ENCODE data around the gene CLIP4. TPM values are rescaled to one million over a fixed set of nuclear protein-coding genes. Genes with fewer than 3 reads are reported as not detected.
"Not testable (repeated sequence)": the region's sequence is repeated elsewhere in the genome, so short reads cannot be mapped to it uniquely, and the experiment has no call there.

CLIP4 gene
- total RNA-seq, 1 experiment from 2014 or later = 0.39 TPM

DNA sequence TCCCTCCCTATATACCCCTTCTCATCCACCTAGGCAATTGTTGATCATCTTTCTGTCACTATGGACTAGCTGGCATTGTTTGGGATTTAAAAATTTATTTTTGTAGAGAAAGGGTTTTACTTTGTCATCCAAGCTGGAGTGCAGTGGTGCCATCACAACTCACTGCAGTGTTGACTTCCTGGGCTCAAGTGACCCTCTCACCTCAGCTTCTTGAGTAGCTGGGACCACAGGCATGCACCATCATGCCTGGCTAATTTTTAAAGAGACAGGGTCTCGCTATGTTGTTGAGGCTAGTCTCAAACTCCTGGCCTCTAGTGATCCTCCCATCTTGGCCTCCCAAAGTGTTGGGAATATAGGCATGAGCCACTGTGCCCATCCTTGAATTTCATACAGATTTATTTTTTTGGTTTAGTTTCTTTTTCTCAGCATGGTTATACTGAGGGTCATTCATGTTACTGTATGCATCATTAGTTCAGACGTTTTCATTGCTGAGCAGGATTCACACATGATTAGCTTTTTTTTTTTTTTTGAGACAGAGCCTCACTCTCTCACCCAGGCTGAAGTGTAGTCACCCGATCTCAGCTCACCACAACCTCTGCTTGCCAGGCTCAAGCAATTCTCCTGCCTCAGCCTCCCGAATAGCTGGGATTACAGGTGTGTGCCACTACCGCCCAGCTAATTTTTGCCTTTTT lies 32.3 kb upstream of the CLIP4 start:
- ChIA-PET CTCF (no interaction called here), POLR2A (no interaction called here)

DNA sequence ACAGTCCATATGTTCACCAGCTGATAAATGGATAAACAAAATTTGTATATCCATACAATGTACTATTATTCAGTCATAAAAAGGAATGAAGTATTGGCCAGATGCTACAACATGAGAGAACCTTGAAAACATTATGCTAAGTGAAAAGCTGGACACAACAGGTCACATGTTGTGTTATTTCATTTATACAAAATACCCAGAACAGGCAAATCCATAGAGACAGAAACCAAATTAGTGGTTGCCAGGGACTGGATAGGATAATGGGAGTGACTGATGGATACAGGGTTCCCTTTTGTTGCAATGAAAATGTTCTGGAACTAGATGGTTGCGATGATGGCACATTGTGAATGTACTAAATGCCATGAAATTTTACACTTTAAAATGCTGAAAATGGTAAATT lies 30.7 kb upstream of the CLIP4 start:
- ChIA-PET POLR2A (no interaction called here), CTCF (no interaction called here)

More for the DNA sequence above, 32.3 kb upstream of the CLIP4 start:
- peaks cover 12% of the 10 kb centered on the region; the same call in 1 of the 2 replicates for H3K36me3 Mint-ChIP-seq
- H3K4me1 Mint-ChIP-seq = no peaks in the 10 kb centered on the region
- no peaks in the 10 kb centered on the region for H3K27me3 Mint-ChIP-seq (ENCODE audit: low read depth)
- no peak for TF ChIP-seq TEAD4 (CRISPR knock-in tag; IDR thresholded peaks at IDR 0.05)
- TF ChIP-seq, protein P1, sequence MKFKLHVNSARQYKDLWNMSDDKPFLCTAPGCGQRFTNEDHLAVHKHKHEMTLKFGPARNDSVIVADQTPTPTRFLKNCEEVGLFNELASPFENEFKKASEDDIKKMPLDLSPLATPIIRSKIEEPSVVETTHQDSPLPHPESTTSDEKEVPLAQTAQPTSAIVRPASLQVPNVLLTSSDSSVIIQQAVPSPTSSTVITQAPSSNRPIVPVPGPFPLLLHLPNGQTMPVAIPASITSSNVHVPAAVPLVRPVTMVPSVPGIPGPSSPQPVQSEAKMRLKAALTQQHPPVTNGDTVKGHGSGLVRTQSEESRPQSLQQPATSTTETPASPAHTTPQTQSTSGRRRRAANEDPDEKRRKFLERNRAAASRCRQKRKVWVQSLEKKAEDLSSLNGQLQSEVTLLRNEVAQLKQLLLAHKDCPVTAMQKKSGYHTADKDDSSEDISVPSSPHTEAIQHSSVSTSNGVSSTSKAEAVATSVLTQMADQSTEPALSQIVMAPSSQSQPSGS (CRISPR knock-in tag; IDR thresholded peaks at IDR 0.05; ENCODE audit: borderline replicate concordance, low read depth) = no peak
- TF ChIP-seq, protein P2, sequence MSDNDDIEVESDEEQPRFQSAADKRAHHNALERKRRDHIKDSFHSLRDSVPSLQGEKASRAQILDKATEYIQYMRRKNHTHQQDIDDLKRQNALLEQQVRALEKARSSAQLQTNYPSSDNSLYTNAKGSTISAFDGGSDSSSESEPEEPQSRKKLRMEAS (CRISPR knock-in tag; IDR thresholded peaks at IDR 0.05) = no peak
- no peak overlapping the region for H3K4me3 Mint-ChIP-seq
- DNase-seq (ENCODE audit: low spot score) (no peak), ATAC-seq (no peak)
- H3K27ac Mint-ChIP-seq = no peak overlapping the region
- peaks cover 22% of the 10 kb centered on the region for H3K9me3 Mint-ChIP-seq

DNA sequence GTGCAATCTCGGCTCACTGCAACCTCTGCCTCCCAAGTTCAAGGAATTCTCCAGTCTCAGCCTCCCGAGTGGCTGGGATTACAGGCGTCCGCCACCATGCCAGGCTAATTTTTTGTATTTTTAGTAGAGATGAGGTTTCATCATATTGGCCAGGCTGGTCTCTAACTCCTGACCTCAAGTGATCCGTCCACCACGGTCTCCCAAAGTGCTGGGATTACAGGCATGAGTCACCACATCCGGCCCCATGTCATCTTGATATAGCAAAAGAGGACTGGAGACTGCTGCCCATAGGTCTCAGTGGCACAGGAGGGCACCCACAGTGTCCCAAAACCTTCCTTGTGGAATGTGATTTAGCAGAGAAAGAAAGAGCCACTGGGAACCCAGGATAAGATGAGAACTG lies 24.9 kb upstream of the CLIP4 start:
- DNase-seq (ENCODE audit: low spot score); H3K9me3 Mint-ChIP-seq; ATAC-seq; POLR2A ChIA-PET; H3K27ac Mint-ChIP-seq; H3K4me3 Mint-ChIP-seq; CTCF ChIA-PET; H3K36me3 Mint-ChIP-seq; H3K4me1 Mint-ChIP-seq; H3K27me3 Mint-ChIP-seq (ENCODE audit: low read depth): not testable (repeated sequence)

More for the DNA sequence above, 30.7 kb upstream of the CLIP4 start:
- TF ChIP-seq, protein P3, sequence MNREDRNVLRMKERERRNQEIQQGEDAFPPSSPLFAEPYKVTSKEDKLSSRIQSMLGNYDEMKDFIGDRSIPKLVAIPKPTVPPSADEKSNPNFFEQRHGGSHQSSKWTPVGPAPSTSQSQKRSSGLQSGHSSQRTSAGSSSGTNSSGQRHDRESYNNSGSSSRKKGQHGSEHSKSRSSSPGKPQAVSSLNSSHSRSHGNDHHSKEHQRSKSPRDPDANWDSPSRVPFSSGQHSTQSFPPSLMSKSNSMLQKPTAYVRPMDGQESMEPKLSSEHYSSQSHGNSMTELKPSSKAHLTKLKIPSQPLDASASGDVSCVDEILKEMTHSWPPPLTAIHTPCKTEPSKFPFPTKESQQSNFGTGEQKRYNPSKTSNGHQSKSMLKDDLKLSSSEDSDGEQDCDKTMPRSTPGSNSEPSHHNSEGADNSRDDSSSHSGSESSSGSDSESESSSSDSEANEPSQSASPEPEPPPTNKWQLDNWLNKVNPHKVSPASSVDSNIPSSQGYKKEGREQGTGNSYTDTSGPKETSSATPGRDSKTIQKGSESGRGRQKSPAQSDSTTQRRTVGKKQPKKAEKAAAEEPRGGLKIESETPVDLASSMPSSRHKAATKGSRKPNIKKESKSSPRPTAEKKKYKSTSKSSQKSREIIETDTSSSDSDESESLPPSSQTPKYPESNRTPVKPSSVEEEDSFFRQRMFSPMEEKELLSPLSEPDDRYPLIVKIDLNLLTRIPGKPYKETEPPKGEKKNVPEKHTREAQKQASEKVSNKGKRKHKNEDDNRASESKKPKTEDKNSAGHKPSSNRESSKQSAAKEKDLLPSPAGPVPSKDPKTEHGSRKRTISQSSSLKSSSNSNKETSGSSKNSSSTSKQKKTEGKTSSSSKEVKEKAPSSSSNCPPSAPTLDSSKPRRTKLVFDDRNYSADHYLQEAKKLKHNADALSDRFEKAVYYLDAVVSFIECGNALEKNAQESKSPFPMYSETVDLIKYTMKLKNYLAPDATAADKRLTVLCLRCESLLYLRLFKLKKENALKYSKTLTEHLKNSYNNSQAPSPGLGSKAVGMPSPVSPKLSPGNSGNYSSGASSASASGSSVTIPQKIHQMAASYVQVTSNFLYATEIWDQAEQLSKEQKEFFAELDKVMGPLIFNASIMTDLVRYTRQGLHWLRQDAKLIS (CRISPR knock-in tag; IDR thresholded peaks at IDR 0.05; ENCODE audit: borderline replicate concordance) = no peak
- Mint-ChIP-seq H3K9me3 (peaks cover 13% of the 10 kb centered on the region), H3K27ac (no peak overlapping the region), H3K4me1 (no peaks in the 10 kb centered on the region), H3K4me3 (no peak overlapping the region), H3K36me3 (peaks cover 11% of the 10 kb centered on the region; the same call in 1 of the 2 replicates), H3K27me3 (ENCODE audit: low read depth) (no peaks in the 10 kb centered on the region)
- no peak for ATAC-seq
- no peak for DNase-seq (ENCODE audit: low spot score)

DNA sequence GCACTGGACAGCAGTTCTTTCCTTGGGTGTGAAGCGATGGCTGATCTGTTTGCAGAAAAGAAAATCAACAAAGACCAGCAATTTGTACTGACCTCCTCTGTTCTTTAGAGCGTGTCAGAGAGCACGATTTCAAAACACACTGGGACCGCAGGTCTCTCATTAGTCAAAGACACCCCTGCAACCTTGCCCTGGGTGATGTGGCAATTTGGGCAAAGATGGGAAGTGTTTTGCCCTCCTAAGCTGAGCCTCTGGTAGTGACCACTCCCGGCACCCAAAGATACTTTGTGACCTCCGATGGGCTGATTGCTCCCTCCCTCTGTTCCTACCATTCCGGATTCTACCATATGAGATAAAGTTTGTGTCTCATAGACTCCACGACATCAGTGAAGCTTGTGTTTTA lies 18.2 kb upstream of the CLIP4 start:
- H3K9me3 Mint-ChIP-seq = peaks cover 16% of the 10 kb centered on the region
- ChIA-PET CTCF (no interaction called here), POLR2A (no interaction called here)
- no peak overlapping the region for H3K27ac Mint-ChIP-seq
- DNase-seq (ENCODE audit: low spot score) (no peak), ATAC-seq (no peak)
- no peak overlapping the region for H3K4me3 Mint-ChIP-seq
- no peaks in the 10 kb centered on the region for H3K4me1 Mint-ChIP-seq
- TF ChIP-seq MXD4 (CRISPR knock-in tag; IDR thresholded peaks at IDR 0.05; ENCODE audit: borderline replicate concordance) (no peak), NFATC4 (CRISPR knock-in tag; IDR thresholded peaks at IDR 0.05) (no peak), NR1H2 (CRISPR knock-in tag; IDR thresholded peaks at IDR 0.05) (no peak), HMGA2 (CRISPR knock-in tag; IDR thresholded peaks at IDR 0.05) (no peak), MYBL2 (CRISPR knock-in tag; IDR thresholded peaks at IDR 0.05) (no peak)
- TF ChIP-seq, protein P4, sequence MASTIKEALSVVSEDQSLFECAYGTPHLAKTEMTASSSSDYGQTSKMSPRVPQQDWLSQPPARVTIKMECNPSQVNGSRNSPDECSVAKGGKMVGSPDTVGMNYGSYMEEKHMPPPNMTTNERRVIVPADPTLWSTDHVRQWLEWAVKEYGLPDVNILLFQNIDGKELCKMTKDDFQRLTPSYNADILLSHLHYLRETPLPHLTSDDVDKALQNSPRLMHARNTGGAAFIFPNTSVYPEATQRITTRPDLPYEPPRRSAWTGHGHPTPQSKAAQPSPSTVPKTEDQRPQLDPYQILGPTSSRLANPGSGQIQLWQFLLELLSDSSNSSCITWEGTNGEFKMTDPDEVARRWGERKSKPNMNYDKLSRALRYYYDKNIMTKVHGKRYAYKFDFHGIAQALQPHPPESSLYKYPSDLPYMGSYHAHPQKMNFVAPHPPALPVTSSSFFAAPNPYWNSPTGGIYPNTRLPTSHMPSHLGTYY (CRISPR knock-in tag; IDR thresholded peaks at IDR 0.05) = no peak
- TF ChIP-seq, protein P5, sequence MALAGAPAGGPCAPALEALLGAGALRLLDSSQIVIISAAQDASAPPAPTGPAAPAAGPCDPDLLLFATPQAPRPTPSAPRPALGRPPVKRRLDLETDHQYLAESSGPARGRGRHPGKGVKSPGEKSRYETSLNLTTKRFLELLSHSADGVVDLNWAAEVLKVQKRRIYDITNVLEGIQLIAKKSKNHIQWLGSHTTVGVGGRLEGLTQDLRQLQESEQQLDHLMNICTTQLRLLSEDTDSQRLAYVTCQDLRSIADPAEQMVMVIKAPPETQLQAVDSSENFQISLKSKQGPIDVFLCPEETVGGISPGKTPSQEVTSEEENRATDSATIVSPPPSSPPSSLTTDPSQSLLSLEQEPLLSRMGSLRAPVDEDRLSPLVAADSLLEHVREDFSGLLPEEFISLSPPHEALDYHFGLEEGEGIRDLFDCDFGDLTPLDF (CRISPR knock-in tag; IDR thresholded peaks at IDR 0.05) = no peak
- TF ChIP-seq, protein P6, sequence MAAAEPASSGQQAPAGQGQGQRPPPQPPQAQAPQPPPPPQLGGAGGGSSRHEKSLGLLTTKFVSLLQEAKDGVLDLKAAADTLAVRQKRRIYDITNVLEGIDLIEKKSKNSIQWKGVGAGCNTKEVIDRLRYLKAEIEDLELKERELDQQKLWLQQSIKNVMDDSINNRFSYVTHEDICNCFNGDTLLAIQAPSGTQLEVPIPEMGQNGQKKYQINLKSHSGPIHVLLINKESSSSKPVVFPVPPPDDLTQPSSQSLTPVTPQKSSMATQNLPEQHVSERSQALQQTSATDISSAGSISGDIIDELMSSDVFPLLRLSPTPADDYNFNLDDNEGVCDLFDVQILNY (CRISPR knock-in tag; IDR thresholded peaks at IDR 0.05) = no peak
- peaks cover 10% of the 10 kb centered on the region for H3K36me3 Mint-ChIP-seq
- 0 out of 2 replicates have a peak, but pooled peaks cover 3% of the 10 kb centered on the region for H3K27me3 Mint-ChIP-seq (ENCODE audit: low read depth)
